Measurements from ENCODE around the gene MTA3. TPM values are rescaled to one million over a fixed set of nuclear protein-coding genes. Genes with fewer than 3 reads are reported as not detected.
A peak's percentile ranks its signal among the peaks of the same experiment; 100 is the strongest.
"Not testable (repeated sequence)": the region's sequence is repeated elsewhere in the genome, so short reads cannot be mapped to it uniquely, and the experiment has no call there.

The MTA3 gene
- total and polyA plus RNA-seq, 9 of the 15 experiments (the other 6 are each of a cell fraction or from before 2014, with no cell fraction given) = 12.4 to 39.6 (median 23.5) TPM

GRCh38 chr2:42642371-42642770 lies 73.9 kb downstream of the MTA3 start:
- H3K27me3 ChIP-seq (ENCODE audit: control insufficient read depth in 2 of 2, insufficient read depth in 2 of 2, low read length in 2 of 2); DNase-seq (ENCODE audit: extremely low read depth in 1 of 4, low spot score in 3 of 4); BruUV-seq (replicated peaks); H3K27ac ChIP-seq (ENCODE audit: extremely low read depth, low read depth, low read length); ATAC-seq; FAIRE-seq; CTCF ChIA-PET (ENCODE audit: low intra/inter-chr PET ratio); H3K9me1 ChIP-seq (ENCODE audit: control insufficient read depth, insufficient read depth, low read length); H3K79me2 ChIP-seq (ENCODE audit: control insufficient read depth, insufficient read depth, low read length); H4K20me1 ChIP-seq (replicated peaks; ENCODE audit: control insufficient read depth, insufficient read depth, low read length); H2AFZ ChIP-seq (ENCODE audit: low read depth, low read length); H3K4me1 ChIP-seq (replicated peaks in 1 of 2; ENCODE audit: control insufficient read depth in 2 of 2, insufficient read depth in 2 of 2, low read length in 2 of 2); H3K36me3 ChIP-seq (ENCODE audit: control insufficient read depth, insufficient read depth, low read length); intact Hi-C loops (cut with micrococcal nuclease); in situ Hi-C loops (cut with MboI); H3K9me3 ChIP-seq (replicated peaks; ENCODE audit: control insufficient read depth, insufficient read depth, low read depth, low read length); H3K4me3 ChIP-seq; POLR2A ChIA-PET; H3K9ac ChIP-seq (ENCODE audit: insufficient read depth in 1 of 2, low read depth in 2 of 2, low read length in 2 of 2); H3K4me2 ChIP-seq (ENCODE audit: insufficient read depth, low read length): not testable (repeated sequence)
- 100% methylated on average over 2 of the region's 2 CpGs for WGBS (ENCODE audit: insufficient coverage, low coverage, missing lambda C conversion rate)

GRCh38 chr2:42645551-42645950 lies 77.1 kb downstream of the MTA3 start:
- FAIRE-seq = no peak
- TSS peak; percentile 22 for BruUV-seq (replicated peaks)

More at GRCh38 chr2:42645551-42645950, 77.1 kb downstream of the MTA3 start:
- CTCF ChIA-PET (ENCODE audit: low intra/inter-chr PET ratio) = no interaction called here
- H3K79me2 ChIP-seq (ENCODE audit: control insufficient read depth, insufficient read depth, low read length) = no peaks in the 10 kb centered on the region
- H3K36me3 ChIP-seq (ENCODE audit: control insufficient read depth, insufficient read depth, low read length) = no peaks in the 10 kb centered on the region
- intact Hi-C loops (cut with micrococcal nuclease) (no loop called here), in situ Hi-C loops (cut with MboI) (no loop called here)
- no peak overlapping the region for H3K9ac ChIP-seq (ENCODE audit: insufficient read depth in 1 of 2, low read depth in 2 of 2, low read length in 2 of 2)
- no peak for TF ChIP-seq MEF2D (tag; conservative IDR thresholded peaks at IDR 0.05; ENCODE audit: low read depth)
- no peak for TF ChIP-seq BRCA1 (IDR thresholded peaks at IDR 0.05)
- TF ChIP-seq BRCA1 (CRISPR knock-in tag; IDR thresholded peaks at IDR 0.05) = no peak
- TF ChIP-seq, protein P1, sequence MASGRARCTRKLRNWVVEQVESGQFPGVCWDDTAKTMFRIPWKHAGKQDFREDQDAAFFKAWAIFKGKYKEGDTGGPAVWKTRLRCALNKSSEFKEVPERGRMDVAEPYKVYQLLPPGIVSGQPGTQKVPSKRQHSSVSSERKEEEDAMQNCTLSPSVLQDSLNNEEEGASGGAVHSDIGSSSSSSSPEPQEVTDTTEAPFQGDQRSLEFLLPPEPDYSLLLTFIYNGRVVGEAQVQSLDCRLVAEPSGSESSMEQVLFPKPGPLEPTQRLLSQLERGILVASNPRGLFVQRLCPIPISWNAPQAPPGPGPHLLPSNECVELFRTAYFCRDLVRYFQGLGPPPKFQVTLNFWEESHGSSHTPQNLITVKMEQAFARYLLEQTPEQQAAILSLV (tag; IDR thresholded peaks at IDR 0.05) = no peak
- TF ChIP-seq MXI1 (IDR thresholded peaks at IDR 0.05; ENCODE audit: low read depth, low read length) = no peak
- TF ChIP-seq NFE2L1 (tag; IDR thresholded peaks at IDR 0.05; ENCODE audit: borderline replicate concordance, low read depth) = no peak
- TF ChIP-seq CSDE1 (IDR thresholded peaks at IDR 0.05) = no peak
- no peak for TF ChIP-seq ZNF699 (CRISPR knock-in tag; IDR thresholded peaks at IDR 0.05; ENCODE audit: insufficient replicate concordance)
- no peak for TF ChIP-seq ZC3H8 (IDR thresholded peaks at IDR 0.05)
- TF ChIP-seq SMARCC2 (IDR thresholded peaks at IDR 0.05; ENCODE audit: low read depth) = no peak
- no peak for TF ChIP-seq CBX1 (IDR thresholded peaks at IDR 0.05; ENCODE audit: low read depth)
- no peak for TF ChIP-seq SMARCA5 (IDR thresholded peaks at IDR 0.05)
- no peak for TF ChIP-seq HDAC6 (IDR thresholded peaks at IDR 0.05; ENCODE audit: low read depth, low read length)
- H4K20me1 ChIP-seq (replicated peaks; ENCODE audit: control insufficient read depth, insufficient read depth, low read length) = 0 out of 2 replicates have a peak, but pooled peaks cover 3% of the 10 kb centered on the region
- POLR2A ChIA-PET = interaction anchor here (0.6 to 1.2 kb wide), 3 partner anchors 10 to 325 kb away, joined by 3 read pairs; no protein-coding TSS in a partner anchor
- no peaks in the 10 kb centered on the region for H3K4me1 ChIP-seq (replicated peaks in 1 of 2; ENCODE audit: control insufficient read depth in 2 of 2, insufficient read depth in 2 of 2, low read length in 2 of 2)
- no peak overlapping the region for H2AFZ ChIP-seq (ENCODE audit: low read depth, low read length)
- no peak overlapping the region for H3K4me3 ChIP-seq
- no peaks in the 10 kb centered on the region for H3K9me1 ChIP-seq (ENCODE audit: control insufficient read depth, insufficient read depth, low read length)
- WGBS (ENCODE audit: insufficient coverage, low coverage, missing lambda C conversion rate) = 74% methylated on average over 2 of the region's 2 CpGs
- no peak overlapping the region for H3K27ac ChIP-seq (ENCODE audit: extremely low read depth, low read depth, low read length)
- no peaks in the 10 kb centered on the region for H3K9me3 ChIP-seq (replicated peaks; ENCODE audit: control insufficient read depth, insufficient read depth, low read depth, low read length)
- H3K4me2 ChIP-seq (ENCODE audit: insufficient read depth, low read length) = no peak overlapping the region
- H3K27me3 ChIP-seq (ENCODE audit: control insufficient read depth in 2 of 2, insufficient read depth in 2 of 2, low read length in 2 of 2) = no peaks in the 10 kb centered on the region
- no peak for DNase-seq (ENCODE audit: extremely low read depth in 1 of 4, low spot score in 3 of 4)
- no peak for ATAC-seq

Measured in K562 (cell line).